Left forelimb (tissue), 1 donor: Measurements from ENCODE around the gene PCGF3.
"Not testable (repeated sequence)": the region's sequence is repeated elsewhere in the genome, so short reads cannot be mapped to it uniquely, and the experiment has no call there.

Experiments used
- DNase-seq: peaks from one replicate; pipeline ENCODE4 v3.0.0-alpha.2; 2018; ENCODE audit warnings: low spot score

Gene PCGF3

GRCh38 chr4:764405-765169 lies 59.0 kb downstream of the PCGF3 start:
- DNase-seq = no peak

DNA sequence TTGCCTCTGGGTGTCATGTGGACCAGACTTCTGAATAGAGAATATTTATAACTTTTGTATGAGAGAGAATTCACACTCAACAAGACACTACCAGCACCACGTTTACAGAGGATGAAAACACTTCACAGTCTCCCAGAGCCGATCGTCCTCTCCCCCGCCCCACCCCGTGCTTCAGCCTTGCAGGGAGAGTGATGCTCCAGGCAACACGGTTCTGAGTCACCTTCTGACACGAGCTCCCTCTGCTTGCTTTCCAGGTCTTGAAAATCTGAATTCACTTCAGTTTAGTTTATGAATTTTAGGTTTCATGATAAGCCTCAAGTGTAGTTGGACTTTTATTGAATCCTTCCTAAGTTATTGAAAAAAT lies 60.5 kb downstream of the PCGF3 start:
- no peak for DNase-seq

- DNase-seq = no peak
Observed at GRCh38 chr4:766559-767283, 61.1 kb downstream of the PCGF3 start.

- no peak for DNase-seq
Observed at GRCh38 chr4:768076-768475, 62.4 kb downstream of the PCGF3 start.

GRCh38 chr4:768995-769394 lies 63.4 kb downstream of the PCGF3 start:
- no peak for DNase-seq

DNA sequence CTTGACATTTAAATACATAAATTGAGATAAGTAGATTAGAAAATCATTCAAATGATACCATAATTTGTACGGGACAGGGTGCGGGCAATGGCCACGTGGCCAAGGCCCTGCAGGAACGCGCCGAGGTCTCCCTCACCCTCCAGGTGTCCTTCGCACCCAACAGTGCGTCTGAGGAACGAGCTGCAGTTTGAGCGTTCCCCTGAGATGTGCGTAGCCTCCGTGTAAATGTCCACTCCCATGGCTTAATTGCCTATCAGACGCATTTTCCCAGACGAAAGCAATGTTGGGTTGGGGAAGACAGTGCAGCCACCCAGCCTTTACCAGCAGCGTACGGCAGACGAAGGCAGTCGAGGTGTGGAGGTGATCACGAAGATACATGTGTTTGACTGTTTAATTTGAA lies 63.9 kb downstream of the PCGF3 start:
- no peak for DNase-seq

DNA sequence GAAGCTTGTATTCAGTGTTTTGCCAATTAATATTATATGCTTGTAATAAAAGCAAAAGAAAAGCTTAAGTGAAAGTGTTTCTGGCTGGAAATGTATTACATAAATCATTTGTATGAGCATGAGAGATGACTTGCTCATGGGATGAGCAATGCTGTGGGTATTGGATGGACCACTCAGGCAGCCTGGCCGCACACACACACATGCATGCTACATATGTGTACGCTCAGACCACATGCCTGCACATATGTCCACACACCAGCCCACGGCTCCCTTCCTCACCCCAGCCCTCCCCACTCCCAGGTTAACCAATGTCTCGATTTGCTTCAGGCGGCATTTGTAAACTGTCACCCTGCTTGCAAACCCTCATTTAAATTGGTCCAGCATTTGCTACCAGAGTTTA lies 64.4 kb downstream of the PCGF3 start:
- no peak for DNase-seq

- DNase-seq = no peak
Observed at GRCh38 chr4:771464-771863, 65.8 kb downstream of the PCGF3 start.

DNA sequence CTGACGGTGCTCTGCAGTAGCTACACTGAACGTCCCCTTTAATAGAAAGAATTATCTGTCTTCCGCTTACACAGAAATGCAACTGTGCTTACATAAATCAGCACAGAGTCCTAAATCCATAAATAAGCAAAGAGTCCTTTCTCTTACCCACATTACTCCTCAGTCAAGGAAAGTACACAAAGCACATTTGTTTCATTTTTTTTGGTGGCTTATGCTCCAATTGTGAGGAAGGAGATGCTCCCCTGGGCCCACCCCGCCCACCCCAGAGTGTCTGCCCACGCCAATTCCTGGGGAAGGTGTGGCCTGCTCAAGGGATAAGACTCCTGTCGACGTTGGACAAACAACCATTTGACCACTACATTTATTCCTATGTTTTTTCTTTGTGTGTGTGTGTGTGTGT lies 66.5 kb downstream of the PCGF3 start:
- no peak for DNase-seq

DNA sequence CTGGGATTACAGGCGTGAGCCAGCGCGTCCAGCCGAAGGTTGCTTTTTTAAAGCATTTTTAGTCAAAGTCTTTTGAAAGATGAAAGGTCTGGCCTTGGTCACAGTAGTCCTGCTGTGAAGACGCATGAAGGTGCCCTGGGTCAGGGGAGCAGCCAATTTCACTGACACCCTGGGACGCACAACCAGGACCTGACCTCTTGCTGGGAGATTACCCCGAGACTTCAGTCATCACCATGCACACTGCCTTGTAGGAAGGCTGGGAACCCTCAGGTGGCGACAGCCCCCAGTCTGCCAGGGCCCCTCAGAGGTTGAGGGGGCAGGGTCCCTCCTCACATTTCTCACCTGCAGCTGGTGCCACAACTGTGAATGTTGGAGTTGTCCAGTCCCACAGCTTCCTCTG lies 67.1 kb downstream of the PCGF3 start:
- no peak for DNase-seq

DNA sequence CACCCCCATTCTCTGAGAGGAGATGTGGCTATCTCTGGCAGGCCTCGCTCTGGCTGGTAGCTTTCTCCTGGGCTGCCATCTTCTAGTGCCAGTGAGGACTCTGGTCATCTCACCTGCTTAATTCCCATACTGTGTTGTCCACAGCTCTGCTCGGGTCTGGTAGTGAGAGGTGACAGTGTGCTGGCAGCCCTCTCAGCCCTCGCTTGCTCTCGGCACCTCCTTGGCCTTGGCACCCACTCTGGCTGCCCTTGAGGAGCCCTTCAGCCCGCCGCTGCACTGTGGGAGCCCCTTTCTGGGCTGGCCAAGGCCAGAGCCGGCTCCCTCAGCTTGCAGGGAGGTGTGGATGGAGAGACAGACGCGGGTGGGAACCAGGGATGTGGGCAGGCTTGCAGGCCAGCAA lies 67.6 kb downstream of the PCGF3 start:
- no peak for DNase-seq

DNA sequence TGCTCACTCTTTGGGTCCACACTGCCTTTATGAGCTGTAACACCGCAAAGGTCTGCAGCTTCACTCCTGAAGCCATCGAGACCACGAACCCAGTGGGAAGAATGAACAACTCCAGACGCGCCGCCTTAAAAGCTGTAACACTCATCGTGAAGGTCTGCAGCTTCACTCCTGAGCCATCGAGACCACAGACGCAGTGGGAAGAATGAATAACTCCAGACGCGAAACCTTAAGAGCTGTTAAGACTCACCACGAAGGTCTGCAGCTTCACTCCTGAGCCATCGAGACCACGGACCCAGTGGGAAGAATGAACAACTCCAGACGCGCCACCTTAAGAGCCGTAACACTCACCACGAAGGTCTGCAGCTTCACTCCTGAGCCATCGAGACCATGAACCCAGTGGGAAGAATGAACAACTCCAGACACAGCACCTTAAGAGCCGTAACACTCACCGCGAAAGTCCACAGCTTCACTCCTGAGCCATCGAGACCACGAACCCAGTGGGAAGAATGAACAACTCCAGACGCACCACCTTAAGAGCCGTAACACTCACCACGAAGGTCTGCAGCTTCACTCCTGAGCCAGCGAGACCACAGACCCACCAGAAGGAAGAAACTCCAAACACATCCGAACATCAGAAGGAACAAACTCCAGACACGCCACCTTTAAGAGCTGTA lies 68.9 kb downstream of the PCGF3 start:
- DNase-seq = not testable (repeated sequence)

GRCh38 chr4:775485-775884 lies 69.9 kb downstream of the PCGF3 start:
- DNase-seq = not testable (repeated sequence)

DNA sequence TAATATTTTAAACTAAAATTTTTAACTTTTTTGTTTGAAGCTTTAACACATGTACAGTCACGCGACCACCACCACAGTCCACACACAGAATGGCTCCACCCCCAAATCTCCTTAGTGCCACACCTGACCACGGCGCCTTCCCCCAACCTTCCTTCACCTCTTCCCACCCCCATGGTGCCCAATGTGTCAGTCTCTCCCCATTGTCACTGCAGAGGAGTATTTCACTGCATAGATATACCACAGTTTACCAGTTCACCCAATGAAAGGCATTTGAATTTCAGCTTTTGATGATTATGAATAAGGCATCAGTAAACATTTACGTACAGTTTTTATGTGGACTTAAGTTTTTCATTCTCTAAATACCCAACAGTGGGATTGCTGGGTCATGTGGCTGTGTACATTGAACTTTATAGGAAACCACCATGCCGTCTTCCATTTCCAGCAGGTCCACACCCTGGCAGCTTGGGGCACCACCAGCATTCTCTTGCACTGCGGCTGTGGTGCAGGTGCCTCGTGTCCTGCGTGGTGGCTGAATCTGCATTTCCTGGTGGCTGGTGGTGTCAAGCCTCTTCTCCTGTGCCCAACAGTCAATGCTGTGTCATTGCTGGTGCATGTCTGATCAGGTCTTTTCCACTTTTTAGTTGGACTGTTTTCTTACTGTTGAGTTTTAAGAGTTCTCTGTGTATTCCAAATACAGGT lies 71.3 kb downstream of the PCGF3 start:
- no peak for DNase-seq

- DNase-seq = no peak
Observed at GRCh38 chr4:777520-778262, 72.1 kb downstream of the PCGF3 start.

GRCh38 chr4:779555-779954 lies 73.9 kb downstream of the PCGF3 start:
- DNase-seq = no peak

GRCh38 chr4:780255-780654 lies 74.6 kb downstream of the PCGF3 start:
- DNase-seq = not testable (repeated sequence)

DNA sequence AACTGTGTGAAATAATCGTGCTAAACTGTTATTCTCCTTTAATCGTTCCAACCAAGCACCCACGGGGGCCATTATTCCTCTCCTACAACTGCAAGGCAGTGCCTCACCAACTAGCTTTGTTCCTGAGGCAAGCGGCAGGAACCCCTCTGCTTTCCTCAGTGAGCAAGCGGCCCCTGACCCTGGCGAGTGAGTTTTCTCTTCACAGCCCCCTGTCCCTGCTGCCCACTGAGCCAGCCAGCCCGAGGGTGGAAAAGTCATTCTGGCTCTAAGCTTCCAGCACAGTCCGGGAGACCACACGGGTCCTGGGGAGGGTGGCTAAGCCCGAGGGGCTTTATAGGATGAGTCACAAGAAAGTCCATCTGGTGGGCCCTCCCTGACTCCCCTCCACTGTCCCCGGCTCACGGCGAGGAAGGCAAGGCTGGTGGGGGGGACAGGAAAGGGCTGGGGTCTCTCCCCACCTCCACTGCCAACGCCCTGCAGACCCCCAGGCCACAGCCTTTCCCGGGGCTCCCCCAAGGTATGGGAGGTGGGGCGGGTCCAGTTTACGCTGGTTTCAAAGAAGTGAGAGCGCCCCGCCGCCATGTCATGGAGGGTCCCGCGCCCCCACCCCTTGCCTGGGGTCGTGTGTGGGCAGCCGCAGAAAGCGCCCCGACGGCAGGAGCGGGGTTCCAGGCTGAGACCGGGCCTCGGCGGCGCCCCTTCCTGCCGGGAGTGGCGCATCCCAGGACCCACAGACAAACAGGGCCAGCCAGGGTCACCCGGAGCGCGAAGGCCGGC lies 75.3 kb downstream of the PCGF3 start:
- no peak for DNase-seq

GRCh38 chr4:781493-782216 lies 76.0 kb downstream of the PCGF3 start:
- DNase-seq = peak; percentile 100
